IPS-18a (cell line): ENCODE measurements around the gene RMC1.

Experiments used
- H3K27ac ChIP-seq: one replicate; pipeline ENCODE4 v1.5.1; 2013; ENCODE audit warnings: low read length
- H3K27me3 ChIP-seq: one replicate; pipeline ENCODE4 v1.6.1; 2013; ENCODE audit warnings: mild to moderate bottlenecking, low read length; ENCODE audit not compliant: control insufficient read depth, insufficient read depth
- H3K36me3 ChIP-seq: one replicate; pipeline ENCODE4 v1.6.1; 2013; ENCODE audit warnings: low read depth, low read length; ENCODE audit not compliant: control insufficient read depth
- H3K4me1 ChIP-seq: one replicate; pipeline ENCODE4 v1.6.1; 2013; ENCODE audit warnings: low read depth, low read length; ENCODE audit not compliant: control insufficient read depth
- H3K4me3 ChIP-seq: one replicate; pipeline ENCODE4 v1.5.1; 2013; ENCODE audit warnings: low read length
- H3K9ac ChIP-seq: one replicate; pipeline ENCODE4 v1.6.1; 2013; ENCODE audit warnings: mild to moderate bottlenecking, low read length, moderate library complexity
- H3K9me3 ChIP-seq: one replicate; pipeline ENCODE4 v1.6.1; 2013; ENCODE audit warnings: low read depth, low read length; ENCODE audit not compliant: control insufficient read depth

RMC1 gene

GRCh38 chr18:23538001-23538400 lies 34.7 kb downstream of the RMC1 start:
- Histone ChIP-seq H3K27me3 (no peaks in the 10 kb centered on the region), H3K4me3 (no peak overlapping the region), H3K27ac (no peak overlapping the region), H3K9me3 (no peaks in the 10 kb centered on the region), H3K4me1 (no peaks in the 10 kb centered on the region), H3K9ac (no peak overlapping the region), H3K36me3 (peaks cover 90% of the 10 kb centered on the region)

DNA sequence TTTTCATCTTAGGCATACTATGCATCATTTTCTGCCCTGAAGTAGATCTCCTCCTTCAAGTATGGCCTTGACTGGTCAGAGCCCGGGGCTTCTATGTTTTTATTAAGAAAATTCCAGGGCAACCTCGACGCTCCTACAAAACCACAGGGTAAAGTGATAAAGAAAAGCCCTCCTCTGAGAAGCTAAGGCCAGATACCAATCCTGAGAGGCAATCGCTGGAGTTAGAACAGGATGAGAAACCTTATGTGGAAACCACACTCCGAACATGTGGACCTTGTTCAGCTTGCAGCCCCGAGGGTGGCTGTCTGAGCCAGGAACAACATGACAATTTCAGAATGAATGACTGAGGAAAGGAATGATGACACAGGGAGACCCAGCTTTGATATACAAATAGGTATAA lies 35.6 kb downstream of the RMC1 start:
- Histone ChIP-seq H3K4me1 (no peaks in the 10 kb centered on the region), H3K9ac (no peak overlapping the region), H3K27me3 (no peaks in the 10 kb centered on the region), H3K27ac (no peak overlapping the region), H3K9me3 (no peaks in the 10 kb centered on the region), H3K36me3 (peaks cover 91% of the 10 kb centered on the region), H3K4me3 (no peak overlapping the region)

- no peak overlapping the region for H3K27ac ChIP-seq
- H3K4me1 ChIP-seq: no peaks in the 10 kb centered on the region
- H3K9ac ChIP-seq: no peak overlapping the region
Observed at GRCh38 chr18:23539296-23539695, 36.0 kb downstream of the RMC1 start.

GRCh38 chr18:23539911-23540525 lies 36.7 kb downstream of the RMC1 start:
- H3K36me3 ChIP-seq: peaks cover 91% of the 10 kb centered on the region
- no peak overlapping the region for H3K4me3 ChIP-seq
- no peak overlapping the region for H3K27ac ChIP-seq
- no peaks in the 10 kb centered on the region for H3K4me1 ChIP-seq
- H3K9ac ChIP-seq: no peak overlapping the region
- H3K9me3 ChIP-seq: no peaks in the 10 kb centered on the region
- no peaks in the 10 kb centered on the region for H3K27me3 ChIP-seq

More at GRCh38 chr18:23539296-23539695, 36.0 kb downstream of the RMC1 start:
- no peaks in the 10 kb centered on the region for H3K9me3 ChIP-seq
- peaks cover 91% of the 10 kb centered on the region for H3K36me3 ChIP-seq
- H3K27me3 ChIP-seq: no peaks in the 10 kb centered on the region
- H3K4me3 ChIP-seq: no peak overlapping the region

DNA sequence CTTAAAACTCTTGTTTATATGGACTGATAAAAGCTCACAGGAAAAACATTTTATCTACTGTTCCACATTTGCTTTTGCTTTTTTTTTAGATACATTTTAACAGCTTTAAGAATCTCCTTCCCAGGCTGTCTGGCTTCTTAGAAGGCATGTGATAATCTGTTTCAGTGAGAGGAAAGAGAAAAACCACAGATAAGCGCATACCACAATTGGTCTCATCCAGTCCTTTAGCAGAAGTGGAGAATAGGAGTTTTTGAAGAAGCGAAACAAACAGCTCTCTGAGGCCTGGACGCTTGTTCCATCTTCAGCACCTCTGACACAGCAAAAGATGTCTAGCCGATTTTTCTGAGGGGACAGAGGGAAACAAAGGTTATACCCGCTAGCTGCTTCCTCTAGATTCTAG lies 37.6 kb downstream of the RMC1 start:
- Histone ChIP-seq H3K27me3 (no peaks in the 10 kb centered on the region), H3K4me3 (no peak overlapping the region), H3K27ac (no peak overlapping the region), H3K9ac (no peak overlapping the region), H3K9me3 (no peaks in the 10 kb centered on the region), H3K36me3 (peaks cover 84% of the 10 kb centered on the region), H3K4me1 (no peaks in the 10 kb centered on the region)

- H3K36me3 ChIP-seq: peaks cover 83% of the 10 kb centered on the region
- H3K4me1 ChIP-seq: no peaks in the 10 kb centered on the region
- no peak overlapping the region for H3K4me3 ChIP-seq
- H3K27ac ChIP-seq: no peak overlapping the region
- no peaks in the 10 kb centered on the region for H3K27me3 ChIP-seq
- H3K9ac ChIP-seq: no peak overlapping the region
- H3K9me3 ChIP-seq: no peaks in the 10 kb centered on the region
Observed at GRCh38 chr18:23541349-23542093, 38.2 kb downstream of the RMC1 start.

GRCh38 chr18:23542461-23542860 lies 39.1 kb downstream of the RMC1 start:
- no peak overlapping the region for H3K4me3 ChIP-seq
- no peaks in the 10 kb centered on the region for H3K9me3 ChIP-seq
- H3K27ac ChIP-seq: no peak overlapping the region
- H3K36me3 ChIP-seq: peaks cover 82% of the 10 kb centered on the region
- no peak overlapping the region for H3K9ac ChIP-seq
- no peaks in the 10 kb centered on the region for H3K27me3 ChIP-seq
- H3K4me1 ChIP-seq: no peaks in the 10 kb centered on the region

GRCh38 chr18:23545247-23545789 lies 42.0 kb downstream of the RMC1 start:
- Histone ChIP-seq H3K36me3 (peaks cover 64% of the 10 kb centered on the region), H3K27ac (no peak overlapping the region)

DNA sequence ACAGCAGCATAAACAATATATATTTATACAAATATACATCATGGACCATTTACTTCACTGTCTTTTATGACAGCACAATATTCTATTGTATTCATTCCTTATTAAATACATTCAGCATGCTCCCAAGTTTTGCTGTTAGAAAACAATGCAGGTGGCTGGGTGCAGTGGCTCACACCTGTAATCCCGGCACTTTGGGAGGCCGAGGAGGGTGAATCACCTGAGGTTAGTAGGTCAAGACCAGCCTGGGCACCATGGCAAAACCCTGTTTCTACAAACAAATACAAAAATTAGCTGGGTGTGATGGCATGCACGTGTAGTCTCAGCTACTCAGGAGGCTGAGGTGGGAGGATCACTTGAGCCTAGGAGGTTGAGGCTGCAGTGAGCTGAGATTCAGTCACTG lies 44.0 kb downstream of the RMC1 start:
- H3K9me3 ChIP-seq: no peaks in the 10 kb centered on the region
- no peak overlapping the region for H3K27ac ChIP-seq
- H3K4me3 ChIP-seq: no peak overlapping the region
- H3K9ac ChIP-seq: no peak overlapping the region
- H3K36me3 ChIP-seq: peaks cover 60% of the 10 kb centered on the region
- no peaks in the 10 kb centered on the region for H3K27me3 ChIP-seq
- no peaks in the 10 kb centered on the region for H3K4me1 ChIP-seq

More at GRCh38 chr18:23545247-23545789, 42.0 kb downstream of the RMC1 start:
- H3K27me3 ChIP-seq: no peaks in the 10 kb centered on the region
- no peaks in the 10 kb centered on the region for H3K4me1 ChIP-seq
- no peak overlapping the region for H3K9ac ChIP-seq
- H3K4me3 ChIP-seq: no peak overlapping the region
- no peaks in the 10 kb centered on the region for H3K9me3 ChIP-seq

- Histone ChIP-seq H3K9me3 (no peaks in the 10 kb centered on the region), H3K4me1 (no peaks in the 10 kb centered on the region), H3K36me3 (peaks cover 59% of the 10 kb centered on the region), H3K4me3 (no peak overlapping the region), H3K27me3 (no peaks in the 10 kb centered on the region), H3K9ac (no peak overlapping the region), H3K27ac (no peak overlapping the region)
Observed at GRCh38 chr18:23547846-23548245, 44.5 kb downstream of the RMC1 start.

DNA sequence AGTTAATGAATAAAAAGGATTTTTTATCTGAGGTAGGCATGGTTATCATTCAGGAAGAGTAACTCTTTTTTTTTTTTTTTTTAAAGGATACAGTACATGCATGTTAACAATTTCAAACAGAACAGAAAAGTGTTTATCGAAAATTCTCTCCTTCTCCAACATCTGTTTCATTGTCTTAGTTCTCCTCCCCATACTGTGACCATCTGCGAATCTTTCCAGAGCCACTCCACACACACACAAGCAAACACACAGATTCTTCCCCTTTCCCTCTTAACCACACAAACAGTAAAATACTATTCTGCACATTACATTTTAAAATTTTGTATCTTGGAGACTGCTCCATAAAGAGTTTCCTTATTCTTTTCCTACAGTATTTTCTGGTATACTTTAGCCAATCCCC lies 45.0 kb downstream of the RMC1 start:
- peaks cover 60% of the 10 kb centered on the region for H3K36me3 ChIP-seq
- H3K27ac ChIP-seq: no peak overlapping the region

GRCh38 chr18:23548719-23549118 lies 45.4 kb downstream of the RMC1 start:
- Histone ChIP-seq H3K9ac (no peak overlapping the region), H3K27me3 (no peaks in the 10 kb centered on the region), H3K4me1 (no peaks in the 10 kb centered on the region), H3K4me3 (no peak overlapping the region), H3K36me3 (peaks cover 60% of the 10 kb centered on the region), H3K27ac (no peak overlapping the region), H3K9me3 (no peaks in the 10 kb centered on the region)

More for the DNA sequence above, 45.0 kb downstream of the RMC1 start:
- H3K4me3 ChIP-seq: no peak overlapping the region
- H3K4me1 ChIP-seq: no peaks in the 10 kb centered on the region
- no peak overlapping the region for H3K9ac ChIP-seq
- no peaks in the 10 kb centered on the region for H3K9me3 ChIP-seq
- no peaks in the 10 kb centered on the region for H3K27me3 ChIP-seq
